HG03196 (cell line): ENCODE results near the gene SCT.
"Not testable (repeated sequence)": the region's sequence is repeated elsewhere in the genome, so short reads cannot be mapped to it uniquely, and the experiment has no call there.

ENCODE experiments used
- ATAC-seq: cut with Tn5 transposase; IDR thresholded peaks from one replicate; pipeline ENCODE4 v1.9.1; 2021; ENCODE audit not compliant: unreplicated experiment

The SCT gene, protein sequence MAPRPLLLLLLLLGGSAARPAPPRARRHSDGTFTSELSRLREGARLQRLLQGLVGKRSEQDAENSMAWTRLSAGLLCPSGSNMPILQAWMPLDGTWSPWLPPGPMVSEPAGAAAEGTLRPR

GRCh38 chr11:626475-627307 is at the start of gene SCT:
TSS of gene SCT (minus strand) at chr11:627181. CDS start at chr11:627143, 38 bp downstream.
- no peak for ATAC-seq

- no peak for ATAC-seq
Measured at GRCh38 chr11:674406-674805, 47.4 kb upstream of the SCT start.

DNA sequence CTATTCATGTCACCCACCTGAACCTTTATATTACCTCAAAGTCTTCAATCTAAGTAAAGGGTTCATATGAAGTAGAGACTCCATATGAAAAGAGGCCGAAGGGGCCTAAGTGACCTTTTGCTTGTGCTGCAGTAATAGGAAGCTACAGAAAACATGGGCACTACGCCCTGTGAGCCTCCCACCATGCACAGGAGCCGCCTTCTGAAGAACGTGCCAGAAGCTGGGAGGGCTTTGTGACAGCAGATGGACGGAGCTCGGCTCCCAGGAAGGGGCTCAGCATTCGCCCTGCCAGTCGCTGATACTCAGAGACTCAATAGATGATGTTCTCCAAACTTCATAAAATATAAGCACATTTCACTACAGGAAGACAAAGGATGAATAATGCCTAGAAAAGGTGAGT is 46.9 kb upstream of the SCT start:
- no peak for ATAC-seq

DNA sequence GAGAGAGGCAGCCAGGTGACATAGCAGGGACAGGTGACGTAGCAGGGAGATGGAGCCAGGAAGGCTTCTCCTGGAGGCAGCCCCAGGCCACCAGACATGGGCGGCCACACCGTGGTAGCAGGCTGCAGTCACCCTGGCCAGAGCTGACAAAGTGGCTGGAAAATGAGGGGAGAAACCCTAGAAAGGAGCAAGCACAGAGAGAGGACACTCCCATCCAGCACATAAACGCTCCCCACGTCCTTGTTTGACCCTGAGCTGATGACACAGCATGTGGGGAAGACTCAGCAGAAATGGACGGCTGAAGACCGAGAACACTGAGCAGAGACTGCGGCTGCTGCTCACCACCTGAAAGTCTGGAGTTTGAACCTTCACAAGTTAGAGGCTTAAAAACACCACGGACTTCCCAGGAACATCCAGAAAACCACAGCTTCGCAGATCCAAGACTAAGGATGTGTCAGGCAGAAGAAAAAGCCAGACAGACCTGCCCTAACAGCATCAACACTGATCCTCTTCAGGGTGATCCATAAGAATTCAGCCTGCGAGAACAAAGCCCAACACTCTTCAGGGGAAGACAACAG is 38.8 kb upstream of the SCT start:
- ATAC-seq = no peak

DNA sequence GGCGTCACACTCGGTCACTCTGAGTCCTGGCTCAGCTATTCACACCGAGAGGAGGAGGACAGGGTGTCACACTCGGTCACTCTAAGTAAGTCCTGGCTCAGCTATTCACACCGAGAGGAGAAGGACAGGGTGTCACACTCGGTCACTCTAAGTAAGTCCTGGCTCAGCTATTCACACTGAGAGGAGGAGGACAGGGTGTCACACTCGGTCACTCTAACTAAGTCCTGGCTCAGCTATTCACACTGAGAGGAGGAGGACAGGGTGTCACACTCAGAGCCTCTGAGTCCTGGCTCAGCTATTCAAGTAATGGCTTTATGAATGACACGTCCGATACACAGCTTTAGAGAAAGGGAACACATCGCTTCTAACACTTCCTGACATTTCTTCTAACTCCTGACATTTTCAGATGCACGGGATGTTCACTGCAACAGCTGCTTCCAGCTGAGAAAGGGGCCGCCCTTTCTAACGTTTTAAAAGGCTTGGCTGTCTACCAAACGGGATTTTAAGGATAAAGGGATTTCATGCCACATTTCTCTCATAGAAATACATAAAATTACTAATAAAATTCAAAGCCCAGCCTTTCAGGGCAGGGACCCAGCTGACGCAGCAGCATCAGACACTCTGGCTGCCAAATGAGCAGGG is 38.2 kb upstream of the SCT start:
- ATAC-seq = no peak

DNA sequence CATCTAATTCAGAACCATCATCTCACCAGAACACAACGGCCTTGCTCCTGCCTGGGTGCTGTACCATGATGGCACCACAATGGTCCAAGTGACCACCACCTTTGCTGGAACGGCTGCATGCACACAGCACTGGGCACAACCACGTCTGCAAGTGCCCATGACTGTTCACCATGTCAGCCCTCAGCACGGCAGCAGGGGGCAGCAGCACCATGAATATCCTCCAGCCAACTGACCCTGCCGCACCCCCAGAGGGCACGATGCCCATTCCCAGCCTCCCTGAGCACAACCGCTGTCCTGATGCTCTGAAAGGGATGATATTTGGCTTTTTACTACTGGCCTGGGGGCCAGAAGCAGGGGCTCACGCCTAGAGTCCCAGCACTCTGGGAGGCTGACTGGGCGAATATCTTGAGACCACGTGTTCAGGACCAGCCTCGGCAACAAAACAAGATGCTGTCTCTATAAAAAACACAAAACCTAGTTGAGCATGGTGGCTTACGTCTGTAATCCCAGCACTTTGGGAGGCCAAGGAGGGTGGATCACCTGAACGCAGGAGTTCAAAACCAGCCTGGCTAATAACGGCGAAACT is 35.8 kb upstream of the SCT start:
- ATAC-seq = no peak

GRCh38 chr11:660681-661444 is 33.9 kb upstream of the SCT start:
- no peak for ATAC-seq

GRCh38 chr11:660281-660680 is 33.3 kb upstream of the SCT start:
- ATAC-seq = no peak

DNA sequence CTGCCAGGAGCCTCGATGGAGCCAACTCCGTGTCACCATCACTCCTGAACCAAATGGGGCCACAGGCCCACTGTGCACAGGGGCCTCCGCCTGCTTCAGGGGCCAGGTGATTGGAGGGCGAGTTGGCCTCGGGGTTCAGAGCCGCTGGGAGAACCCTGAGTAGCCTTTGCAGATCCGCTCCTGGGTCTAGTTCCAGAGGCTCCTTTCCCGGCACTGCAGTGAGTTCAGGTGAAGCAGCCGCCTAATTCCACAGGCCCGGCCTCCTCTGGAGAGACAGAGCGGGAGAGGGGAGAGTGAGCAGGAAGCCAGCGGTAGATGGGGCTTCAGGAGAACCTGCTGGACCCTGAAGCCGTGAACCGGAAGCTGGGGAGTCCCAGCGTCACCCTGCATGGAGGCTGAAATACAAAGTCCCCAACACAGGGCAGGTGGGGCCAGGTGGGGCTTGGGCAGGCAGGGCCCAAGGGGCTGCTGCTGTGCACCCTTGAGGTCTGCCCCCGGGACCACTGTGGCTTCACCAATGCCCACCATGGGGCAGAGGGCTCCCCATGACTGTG is 32.6 kb upstream of the SCT start:
- ATAC-seq = no peak

DNA sequence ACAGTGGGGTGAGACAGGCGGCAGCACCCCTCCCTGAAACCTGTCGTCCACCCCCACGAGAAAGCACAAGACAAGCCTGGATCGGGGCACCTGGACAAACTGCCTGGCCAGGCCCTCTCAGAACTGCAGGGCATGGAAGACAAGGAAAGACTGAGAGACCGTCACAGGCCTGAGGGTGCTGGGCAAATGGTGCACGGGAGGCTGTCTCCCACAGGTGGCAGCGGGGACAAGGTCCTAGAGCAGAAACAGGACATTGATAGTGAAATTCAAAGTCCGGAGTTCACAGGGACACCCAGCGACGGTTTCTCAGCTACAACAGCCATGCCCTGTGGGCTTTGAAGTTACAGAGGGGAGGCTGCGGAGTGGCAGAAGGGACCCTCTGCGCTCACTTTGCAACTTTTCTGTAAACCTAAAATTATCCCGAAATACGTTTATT is 30.7 kb upstream of the SCT start:
- ATAC-seq = no peak

- no peak for ATAC-seq
Measured at GRCh38 chr11:656866-657265, 29.9 kb upstream of the SCT start.

DNA sequence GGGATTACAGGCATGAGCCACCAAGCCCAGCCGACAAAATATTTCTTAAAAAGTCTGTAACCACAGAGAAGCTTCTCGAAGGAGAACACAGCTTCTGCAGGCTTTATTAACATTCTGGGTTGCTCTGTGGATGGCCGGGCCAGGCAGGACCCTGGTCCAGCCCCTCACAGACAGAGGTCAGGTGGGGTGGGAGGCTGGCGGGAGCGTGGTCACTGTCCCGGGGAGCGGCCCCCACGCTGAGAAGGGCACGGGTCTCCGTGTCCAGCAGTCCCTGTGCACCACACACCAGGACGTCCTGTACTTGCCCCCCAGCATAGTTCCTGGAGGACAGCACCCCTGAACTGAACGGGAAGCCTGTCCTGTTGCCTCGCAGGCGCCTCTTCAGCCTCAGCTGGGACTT is 29.4 kb upstream of the SCT start:
- no peak for ATAC-seq

DNA sequence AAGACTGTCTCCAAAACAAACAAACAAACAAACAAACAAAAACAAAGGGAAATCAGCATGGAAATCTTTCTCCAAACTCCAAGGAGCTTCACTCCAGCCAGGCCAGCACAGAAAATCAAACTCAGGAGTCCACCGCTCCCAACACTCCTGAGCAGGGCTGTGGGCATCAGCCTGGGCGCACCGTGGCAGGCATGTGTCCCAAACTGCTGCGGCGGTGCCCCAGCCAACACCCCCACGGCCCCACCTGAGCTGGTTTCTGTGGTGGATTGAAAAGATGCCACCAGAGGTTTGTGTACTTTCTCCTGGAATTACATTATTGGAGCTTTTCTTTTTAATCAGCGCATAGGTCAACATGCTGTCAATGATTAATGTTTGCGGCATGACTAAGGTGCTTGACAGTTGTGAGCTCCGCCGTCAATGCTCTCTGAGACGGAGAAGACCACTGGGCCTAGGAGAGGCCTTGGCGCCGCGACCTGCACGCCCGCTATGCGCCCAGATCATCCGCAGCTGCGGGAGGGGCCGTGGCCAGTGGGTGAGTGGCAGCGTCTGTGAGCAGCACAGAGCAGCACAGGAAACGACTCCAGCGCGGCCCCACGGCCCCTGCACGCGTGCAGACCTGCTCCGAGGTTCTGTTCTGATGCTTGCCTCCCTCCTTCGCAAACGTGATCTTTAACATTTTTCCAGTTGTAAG is 28.2 kb upstream of the SCT start:
- ATAC-seq = no peak

DNA sequence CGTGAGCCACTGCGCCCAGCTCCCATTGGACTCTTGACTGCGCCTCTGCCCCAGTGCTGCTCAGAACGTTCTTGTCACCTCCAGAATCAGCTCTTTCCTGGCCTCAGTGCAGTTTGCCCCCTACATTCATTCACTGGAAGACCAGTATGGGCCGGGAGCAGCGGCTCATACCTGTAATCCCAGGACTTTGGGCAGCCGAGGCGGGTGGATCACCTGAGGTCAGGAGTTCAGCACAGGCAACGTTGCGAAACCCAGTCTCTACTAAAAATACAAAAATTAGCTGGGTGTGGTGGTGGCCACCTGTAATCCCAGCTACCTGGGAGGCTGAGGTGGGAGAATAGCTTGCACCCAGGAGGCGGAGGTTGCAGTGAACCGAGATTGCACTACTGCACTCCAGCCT is 27.5 kb upstream of the SCT start:
- ATAC-seq = not testable (repeated sequence)

DNA sequence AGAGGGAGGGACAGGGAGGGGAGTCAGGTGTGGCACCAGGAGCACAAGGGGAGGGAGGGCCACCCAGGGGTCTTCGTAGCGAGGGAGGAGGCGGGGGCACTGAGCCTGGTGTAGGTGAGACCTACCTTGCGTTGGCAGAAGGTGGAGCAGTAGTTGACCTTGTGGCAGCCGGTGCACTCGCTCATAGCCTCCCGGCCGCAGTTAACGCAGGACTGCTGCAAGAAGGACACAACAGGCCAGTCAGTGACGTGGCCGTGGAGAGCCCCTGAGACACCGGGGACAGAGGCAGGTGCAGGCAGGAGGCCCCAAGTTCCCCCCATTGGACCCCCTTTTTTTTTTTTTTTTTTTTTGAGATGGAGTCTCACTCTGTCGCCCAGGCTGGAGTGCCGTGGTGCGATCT is 26.9 kb upstream of the SCT start:
- ATAC-seq = no peak

DNA sequence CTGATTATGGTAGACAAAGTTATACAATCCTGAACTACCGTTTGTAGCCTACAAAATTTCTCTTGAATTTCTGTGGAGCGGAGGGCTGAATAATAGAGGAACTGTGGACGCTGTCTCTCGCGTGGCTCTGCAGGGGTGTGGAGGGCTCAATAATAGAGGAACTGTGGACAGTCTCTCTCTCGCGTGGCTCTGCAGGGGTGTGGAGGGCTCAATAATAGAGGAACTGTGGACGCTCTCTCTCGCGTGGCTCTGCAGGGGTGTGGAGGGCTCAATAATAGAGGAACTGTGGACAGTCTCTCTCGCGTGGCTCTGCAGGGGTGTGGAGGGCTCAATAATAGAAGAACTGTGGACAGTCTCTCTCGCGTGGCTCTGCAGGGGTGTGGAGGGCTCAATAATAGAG is 26.2 kb upstream of the SCT start:
- ATAC-seq = not testable (repeated sequence)

DNA sequence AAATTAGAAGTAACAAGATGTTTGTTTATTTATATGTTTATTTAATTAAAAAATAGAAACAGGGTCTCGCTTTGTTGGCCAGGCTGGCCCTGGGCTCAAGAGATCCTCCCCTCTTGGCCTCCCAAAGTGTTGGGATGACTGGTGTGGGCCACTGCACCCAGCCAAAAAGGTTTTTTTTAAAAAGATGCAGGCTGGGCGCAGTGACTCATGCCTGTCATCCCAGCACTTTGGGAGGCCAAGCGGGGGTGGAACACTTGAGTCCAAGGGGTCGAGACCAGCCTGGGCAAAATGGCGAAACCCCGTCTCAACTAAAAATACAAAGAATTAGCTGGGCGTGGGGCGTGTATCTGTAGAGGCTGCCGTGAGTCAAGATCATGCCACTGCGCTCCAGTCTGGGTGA is 23.5 kb upstream of the SCT start:
- no peak for ATAC-seq

- ATAC-seq = not testable (repeated sequence)
Measured at GRCh38 chr11:647672-648158, 20.7 kb upstream of the SCT start.

DNA sequence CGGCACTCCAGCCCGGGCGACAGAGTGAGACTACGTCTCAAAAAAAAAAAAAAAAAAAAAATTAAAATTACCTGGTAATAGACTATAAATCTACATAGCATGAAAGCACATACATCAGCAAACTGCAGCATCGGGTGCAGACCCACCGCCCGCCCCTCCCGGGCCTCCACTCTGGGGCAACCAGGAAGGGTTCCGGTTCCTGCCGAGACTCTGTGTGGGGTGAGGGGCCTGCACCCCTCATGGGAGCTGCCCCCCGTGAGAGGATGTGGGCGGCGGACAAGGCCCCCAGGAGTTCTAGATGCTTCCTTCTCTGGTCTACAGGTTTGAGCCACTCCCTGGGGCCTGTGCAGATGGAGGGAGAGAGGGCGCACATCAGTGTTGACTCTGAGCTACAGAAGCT is 19.2 kb upstream of the SCT start:
- ATAC-seq = no peak

DNA sequence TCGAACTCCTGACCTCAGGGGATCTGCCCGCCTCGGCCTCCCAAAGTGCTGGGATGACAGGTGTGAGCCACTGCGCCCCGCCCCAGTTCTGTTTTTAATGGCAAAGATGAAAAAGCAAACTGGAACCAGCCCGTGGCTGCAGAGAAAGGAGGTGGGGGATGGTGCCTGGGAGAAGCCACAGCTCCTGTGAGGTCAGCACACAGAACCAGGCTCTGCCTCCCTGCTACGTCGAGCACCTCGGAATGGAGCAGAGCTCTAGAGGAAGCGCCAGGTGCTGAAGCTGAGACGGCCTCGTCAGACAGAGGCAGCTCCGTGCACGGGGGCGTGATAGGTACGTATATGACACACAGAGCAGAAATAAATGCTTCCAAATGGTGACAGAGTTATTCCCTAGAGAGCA is 18.6 kb upstream of the SCT start:
- ATAC-seq = no peak
